Loucy (cell line): ENCODE measurements around the gene ACADVL.

Experiments
- H2AFZ ChIP-seq: fragments of 200-600 bp; sonication (generic); 2 replicates; pipeline ENCODE4 v1.6.0; 2016; ENCODE audit warnings: antibody characterized with exemption, mild to moderate bottlenecking, low read length, moderate library complexity
- H3F3A ChIP-seq: fragments of 200-600 bp; 2 replicates; pipeline ENCODE4 v1.6.0; 2016; ENCODE audit warnings: antibody characterized with exemption, low read depth, mild to moderate bottlenecking
- H3K27me3 ChIP-seq: fragments of 200-600 bp; sonication (generic); 2 replicates; pipeline ENCODE4 v1.6.1; 2014; ENCODE audit warnings: low read length, mild to moderate bottlenecking; ENCODE audit not compliant: insufficient read depth, poor library complexity, severe bottlenecking
- H3K36me3 ChIP-seq: fragments of 200-600 bp; sonication (generic); 2 replicates; pipeline ENCODE4 v1.6.1; 2016; ENCODE audit warnings: low read length; ENCODE audit not compliant: insufficient read depth
- H3K4me1 ChIP-seq: fragments of 200-600 bp; sonication (generic); 2 replicates; pipeline ENCODE4 v1.5.1; 2014; ENCODE audit warnings: low read length, mild to moderate bottlenecking; ENCODE audit not compliant: insufficient read depth, poor library complexity, severe bottlenecking
- H3K4me2 ChIP-seq: fragments of 200-600 bp; sonication (generic); 2 replicates; pipeline ENCODE4 v1.6.0; 2014; ENCODE audit warnings: antibody characterized with exemption, low read length, low read depth, mild to moderate bottlenecking; ENCODE audit not compliant: poor library complexity, severe bottlenecking
- H3K4me3 ChIP-seq: fragments of 200-600 bp; sonication (generic); 2 replicates; pipeline ENCODE4 v1.5.1; 2014; ENCODE audit warnings: low read length, mild to moderate bottlenecking, mixed read lengths; ENCODE audit not compliant: poor library complexity, severe bottlenecking
- H3K79me2 ChIP-seq: fragments of 200-600 bp; sonication (generic); 2 replicates; pipeline ENCODE4 v1.6.1; 2014; ENCODE audit warnings: low read length; ENCODE audit not compliant: insufficient read depth
- H3K9ac ChIP-seq: fragments of 200-600 bp; sonication (generic); 2 replicates; pipeline ENCODE4 v1.6.0; 2014; ENCODE audit warnings: mild to moderate bottlenecking, low read depth, low read length, moderate library complexity; ENCODE audit not compliant: poor library complexity, severe bottlenecking
- H3K9me2 ChIP-seq: fragments of 200-600 bp; sonication (generic); replicated peaks from 2 replicates; pipeline ENCODE4 v1.6.1; 2016; ENCODE audit warnings: low read depth, low read length, mixed read lengths
- H3K9me3 ChIP-seq: fragments of 200-600 bp; sonication (generic); 2 replicates; pipeline ENCODE4 v1.6.1; 2014; ENCODE audit warnings: mild to moderate bottlenecking, antibody characterized with exemption, low read length, low read depth; ENCODE audit not compliant: insufficient read depth
- H4K20me1 ChIP-seq: fragments of 200-600 bp; sonication (generic); 2 replicates; pipeline ENCODE4 v1.6.0; 2014; ENCODE audit warnings: antibody characterized with exemption, low read length, mild to moderate bottlenecking; ENCODE audit not compliant: insufficient read depth, poor library complexity, severe bottlenecking
- EZH2phosphoT487 ChIP-seq: fragments of 200-600 bp; IDR thresholded peaks from 2 replicates; pipeline ENCODE4 v1.6.1; 2018; ENCODE audit warnings: antibody characterized with exemption, mild to moderate bottlenecking, moderate library complexity, borderline replicate concordance
- TF ChIP-seq, protein P1 (sequence below): fragments of 200-600 bp; sonication (generic); conservative IDR thresholded peaks from 2 replicates; pipeline ENCODE4 v1.5.1; 2014; ENCODE audit warnings: mild to moderate bottlenecking, antibody characterized with exemption, low read length

ACADVL gene

DNA sequence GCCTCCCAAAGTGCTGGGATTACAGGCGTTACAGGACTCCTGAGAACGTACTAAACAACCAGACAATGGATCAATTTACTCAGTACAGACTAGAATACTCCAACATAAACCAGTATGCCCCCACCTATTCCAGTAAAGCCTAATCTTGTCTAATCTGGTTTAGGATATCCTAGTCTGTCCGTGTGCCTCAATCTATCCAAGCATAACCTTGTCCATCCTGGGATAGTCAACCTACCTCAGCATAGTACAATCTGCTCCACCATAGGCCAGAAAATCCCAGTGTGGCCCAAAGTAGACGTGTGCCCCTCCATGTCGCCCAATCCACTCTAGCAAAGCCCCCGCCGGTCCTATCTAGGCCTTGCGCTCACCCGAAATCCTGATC is 14.0 kb downstream of the ACADVL start:
- Histone ChIP-seq H2AFZ (peak overlapping the region; percentile 73), H3K27me3 (peaks cover under 1% of the 10 kb centered on the region), H4K20me1 (peaks cover 44% of the 10 kb centered on the region), H3F3A (peaks cover 9% of the 10 kb centered on the region), H3K4me1 (peaks cover 31% of the 10 kb centered on the region), H3K9me2 (no peaks in the 10 kb centered on the region), H3K79me2 (peaks cover 82% of the 10 kb centered on the region), H3K36me3 (peaks cover 34% of the 10 kb centered on the region; the same call in 1 of the 2 replicates), H3K9me3 (no peaks in the 10 kb centered on the region), H3K4me3 (peak overlapping the region; percentile 100), H3K4me2 (peak overlapping the region; percentile 98), H3K9ac (peak overlapping the region; percentile 99)
- TF ChIP-seq, protein P1, sequence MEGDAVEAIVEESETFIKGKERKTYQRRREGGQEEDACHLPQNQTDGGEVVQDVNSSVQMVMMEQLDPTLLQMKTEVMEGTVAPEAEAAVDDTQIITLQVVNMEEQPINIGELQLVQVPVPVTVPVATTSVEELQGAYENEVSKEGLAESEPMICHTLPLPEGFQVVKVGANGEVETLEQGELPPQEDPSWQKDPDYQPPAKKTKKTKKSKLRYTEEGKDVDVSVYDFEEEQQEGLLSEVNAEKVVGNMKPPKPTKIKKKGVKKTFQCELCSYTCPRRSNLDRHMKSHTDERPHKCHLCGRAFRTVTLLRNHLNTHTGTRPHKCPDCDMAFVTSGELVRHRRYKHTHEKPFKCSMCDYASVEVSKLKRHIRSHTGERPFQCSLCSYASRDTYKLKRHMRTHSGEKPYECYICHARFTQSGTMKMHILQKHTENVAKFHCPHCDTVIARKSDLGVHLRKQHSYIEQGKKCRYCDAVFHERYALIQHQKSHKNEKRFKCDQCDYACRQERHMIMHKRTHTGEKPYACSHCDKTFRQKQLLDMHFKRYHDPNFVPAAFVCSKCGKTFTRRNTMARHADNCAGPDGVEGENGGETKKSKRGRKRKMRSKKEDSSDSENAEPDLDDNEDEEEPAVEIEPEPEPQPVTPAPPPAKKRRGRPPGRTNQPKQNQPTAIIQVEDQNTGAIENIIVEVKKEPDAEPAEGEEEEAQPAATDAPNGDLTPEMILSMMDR = no peak
- no peak for TF ChIP-seq EZH2phosphoT487

DNA sequence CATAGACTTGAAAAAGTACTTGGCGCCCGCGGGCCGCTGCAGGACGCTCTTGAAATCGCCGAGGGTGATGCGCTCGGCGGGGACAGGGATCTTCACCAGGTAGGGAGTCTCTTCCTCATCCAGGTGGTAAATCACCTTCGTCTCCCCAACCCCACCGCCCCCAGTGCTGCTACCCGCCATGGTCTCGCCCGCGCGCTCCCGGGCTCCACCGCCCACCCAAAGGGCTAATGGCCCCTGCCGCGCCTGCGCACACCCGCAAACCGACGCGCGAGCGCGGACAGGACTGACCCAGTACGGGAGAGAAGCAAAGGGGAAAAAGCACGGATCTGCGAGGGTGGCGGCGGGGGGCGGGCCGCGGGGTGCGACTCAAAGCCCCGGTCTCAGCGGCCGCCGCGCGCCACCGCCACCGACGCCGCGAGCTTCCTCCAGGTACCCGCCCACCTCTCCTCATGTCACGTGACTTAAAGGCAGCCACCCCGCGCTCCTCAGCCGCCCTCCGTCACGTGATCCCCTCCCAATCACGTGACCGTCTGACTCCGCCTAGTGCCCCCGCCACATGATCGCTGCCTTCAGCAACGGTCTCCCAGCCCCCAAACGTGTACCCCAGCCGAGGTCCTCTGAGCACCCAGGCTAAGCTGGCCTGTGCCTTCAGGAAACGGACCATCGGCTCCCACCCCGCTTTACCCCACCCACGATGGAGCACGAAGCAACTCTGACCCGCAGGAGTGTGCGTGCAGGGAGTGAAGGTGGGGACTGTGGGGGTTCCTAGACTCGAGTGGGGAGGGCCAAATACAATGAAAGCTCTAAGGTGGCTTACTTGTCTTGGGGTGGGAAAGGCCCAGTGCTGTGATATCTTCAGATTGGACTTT is 14.6 kb downstream of the ACADVL start, which contains the start of gene DVL2:
Gene DVL2, minus strand, starts transcription at position 435 of the 869 bp plus-strand sequence. Its CDS starts 255 bp downstream, at position 180.
- Histone ChIP-seq H3K9me2 (no peaks in the 10 kb centered on the region), H3K36me3 (peaks cover 27% of the 10 kb centered on the region; the same call in 1 of the 2 replicates), H3K9ac (peak within 1 kb of the TSS; percentile 99), H3K4me2 (peak within 1 kb of the TSS; percentile 98), H3K27me3 (peaks cover 5% of the 10 kb centered on the region), H3K4me1 (peaks cover 31% of the 10 kb centered on the region), H4K20me1 (peaks cover 44% of the 10 kb centered on the region), H3K79me2 (peaks cover 87% of the 10 kb centered on the region), H3F3A (peaks cover 9% of the 10 kb centered on the region), H3K4me3 (peak within 1 kb of the TSS; percentile 100), H3K9me3 (no peaks in the 10 kb centered on the region), H2AFZ (peak within 1 kb of the TSS; percentile 73)
- no peak for TF ChIP-seq EZH2phosphoT487
- TF ChIP-seq, protein P1 = no peak

DNA sequence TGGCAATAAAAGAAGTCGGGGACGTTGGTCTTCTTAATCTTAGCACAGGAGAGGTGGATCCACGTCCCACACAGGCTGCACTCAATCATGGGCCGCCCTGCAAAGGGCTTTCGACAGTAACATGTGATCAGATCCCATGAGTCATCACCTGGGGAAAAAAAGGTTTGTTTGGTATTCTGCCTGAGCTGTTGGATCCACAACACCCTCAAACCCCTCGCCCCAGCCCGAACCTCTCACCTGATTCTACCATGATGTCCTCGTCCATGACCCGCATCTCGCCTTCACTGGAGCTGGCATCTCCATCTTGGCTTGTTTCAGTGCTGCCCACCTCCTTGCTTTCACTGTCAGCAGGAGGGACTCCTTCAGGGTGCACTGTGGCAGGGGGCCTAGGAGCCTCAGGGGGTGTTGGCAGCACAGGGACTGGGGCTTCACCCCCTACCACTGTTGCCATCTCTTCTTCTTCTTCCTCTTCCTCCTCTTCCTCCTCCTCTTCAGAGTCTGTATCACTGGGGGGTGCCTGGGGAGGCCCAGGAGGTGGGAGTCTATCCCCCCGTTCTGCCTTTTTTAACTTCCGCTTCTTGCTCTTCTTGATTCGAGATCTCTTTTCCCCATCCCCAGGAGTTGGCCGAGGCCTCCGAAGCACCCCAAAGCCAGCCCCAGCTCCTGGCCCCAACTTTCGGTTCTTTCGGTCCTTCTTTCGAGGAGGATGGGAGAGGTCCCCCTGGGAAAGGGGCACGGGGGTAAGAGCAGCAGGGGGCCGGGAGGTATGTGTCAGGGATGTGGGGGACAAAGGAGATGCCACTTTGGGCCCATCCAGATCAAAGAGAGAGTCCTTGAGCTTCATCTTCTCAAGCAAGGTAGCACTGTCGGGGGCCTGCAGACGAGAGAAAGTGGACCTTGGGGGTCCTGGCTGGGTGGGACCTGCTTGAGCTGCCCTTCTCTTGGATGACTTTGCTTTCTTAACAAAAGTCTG is 16.2 kb downstream of the ACADVL start:
- no peak overlapping the region for H2AFZ ChIP-seq
- H3K4me2 ChIP-seq = no peak overlapping the region
- no peaks in the 10 kb centered on the region for H3K9me2 ChIP-seq
- peaks cover 44% of the 10 kb centered on the region for H4K20me1 ChIP-seq
- peaks cover 5% of the 10 kb centered on the region for H3K27me3 ChIP-seq
- peaks cover 18% of the 10 kb centered on the region; the same call in 1 of the 2 replicates for H3K36me3 ChIP-seq
- TF ChIP-seq, protein P1 = no peak
- no peak for TF ChIP-seq EZH2phosphoT487
- peaks cover 9% of the 10 kb centered on the region for H3F3A ChIP-seq
- no peaks in the 10 kb centered on the region for H3K9me3 ChIP-seq
- no peak overlapping the region for H3K9ac ChIP-seq
- H3K4me1 ChIP-seq = peaks cover 43% of the 10 kb centered on the region
- H3K79me2 ChIP-seq = peaks cover 82% of the 10 kb centered on the region
- H3K4me3 ChIP-seq = no peak overlapping the region
